ENCODE results near the gene SLC6A7. TPM values are rescaled to one million over a fixed set of nuclear protein-coding genes. Genes with fewer than 3 reads are reported as not detected.
A peak's percentile ranks its signal among the peaks of the same experiment; 100 is the strongest.

Gene SLC6A7
- total RNA-seq, 1 experiment from 2014 or later = 0.04 TPM

- TF ChIP-seq, protein P1, sequence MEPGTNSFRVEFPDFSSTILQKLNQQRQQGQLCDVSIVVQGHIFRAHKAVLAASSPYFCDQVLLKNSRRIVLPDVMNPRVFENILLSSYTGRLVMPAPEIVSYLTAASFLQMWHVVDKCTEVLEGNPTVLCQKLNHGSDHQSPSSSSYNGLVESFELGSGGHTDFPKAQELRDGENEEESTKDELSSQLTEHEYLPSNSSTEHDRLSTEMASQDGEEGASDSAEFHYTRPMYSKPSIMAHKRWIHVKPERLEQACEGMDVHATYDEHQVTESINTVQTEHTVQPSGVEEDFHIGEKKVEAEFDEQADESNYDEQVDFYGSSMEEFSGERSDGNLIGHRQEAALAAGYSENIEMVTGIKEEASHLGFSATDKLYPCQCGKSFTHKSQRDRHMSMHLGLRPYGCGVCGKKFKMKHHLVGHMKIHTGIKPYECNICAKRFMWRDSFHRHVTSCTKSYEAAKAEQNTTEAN (CRISPR knock-in tag; IDR thresholded peaks at IDR 0.05) = no peak
- TF ChIP-seq NFYB (CRISPR knock-in tag; conservative IDR thresholded peaks at IDR 0.05; ENCODE audit: low read depth) (no peak), ZNF317 (CRISPR knock-in tag; IDR thresholded peaks at IDR 0.05; ENCODE audit: borderline replicate concordance, low read depth) (no peak), JUN (CRISPR knock-in tag; IDR thresholded peaks at IDR 0.05) (no peak), FOXP1 (CRISPR knock-in tag; IDR thresholded peaks at IDR 0.05; ENCODE audit: borderline replicate concordance) (no peak), ZBTB21 (CRISPR knock-in tag; IDR thresholded peaks at IDR 0.05; ENCODE audit: borderline replicate concordance) (no peak)
- no peak overlapping the region for H3K27ac Mint-ChIP-seq
- ATAC-seq (no peak), DNase-seq (ENCODE audit: low spot score) (no peak)
- H3K9me3 Mint-ChIP-seq = no peaks in the 10 kb centered on the region
- H3K36me3 Mint-ChIP-seq = no peaks in the 10 kb centered on the region
- ChIA-PET POLR2A (no interaction called here), CTCF (no interaction called here)
- H3K27me3 Mint-ChIP-seq (ENCODE audit: low read depth) = no peaks in the 10 kb centered on the region
- no peaks in the 10 kb centered on the region for H3K4me1 Mint-ChIP-seq
- no peak overlapping the region for H3K4me3 Mint-ChIP-seq
Observed at GRCh38 chr5:150238646-150239045, 48.8 kb downstream of the SLC6A7 start.

DNA sequence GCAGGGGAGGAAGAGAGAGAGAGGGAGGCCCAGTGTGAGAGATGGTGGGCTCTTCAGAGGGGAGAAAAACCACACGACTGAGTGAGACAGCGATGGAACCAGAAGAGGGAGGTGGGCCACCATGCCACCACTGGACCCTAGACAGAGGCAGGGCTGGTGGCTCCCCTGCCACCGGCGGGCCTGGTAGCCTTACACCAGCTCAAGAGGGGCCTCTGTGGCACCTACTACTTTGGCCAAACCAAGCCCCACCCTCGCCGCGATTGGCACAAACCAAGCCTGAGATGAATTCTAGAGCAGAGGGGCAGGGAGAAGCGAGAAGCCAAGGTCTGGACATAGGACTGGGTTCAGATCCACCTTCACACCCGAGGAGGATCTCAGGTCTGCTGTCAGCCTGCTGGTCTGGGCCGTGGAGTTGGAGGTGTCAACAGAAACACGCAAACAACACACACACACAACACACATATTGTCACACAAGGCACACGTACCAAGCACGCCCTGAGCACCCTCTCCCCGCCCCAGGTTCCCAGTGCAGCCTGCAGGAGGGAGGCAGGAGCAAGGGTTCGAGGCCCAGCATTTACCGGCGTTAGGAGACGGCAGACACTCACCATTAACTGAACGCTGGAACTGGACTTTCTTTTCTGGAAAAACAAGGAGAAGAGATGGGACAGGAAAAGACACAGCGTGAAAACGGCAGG lies 49.4 kb downstream of the SLC6A7 start:
- DNase-seq (ENCODE audit: low spot score) (no peak), ATAC-seq (no peak)
- Mint-ChIP-seq H3K4me3 (no peak overlapping the region), H3K27ac (no peak overlapping the region), H3K36me3 (no peaks in the 10 kb centered on the region), H3K4me1 (no peaks in the 10 kb centered on the region), H3K27me3 (ENCODE audit: low read depth) (no peaks in the 10 kb centered on the region), H3K9me3 (no peaks in the 10 kb centered on the region)
- TF ChIP-seq ZNF317 (CRISPR knock-in tag; IDR thresholded peaks at IDR 0.05; ENCODE audit: borderline replicate concordance, low read depth) (peak; percentile 64; the same call in 1 of the 2 replicates), FOXJ3 (CRISPR knock-in tag; IDR thresholded peaks at IDR 0.05; ENCODE audit: borderline replicate concordance) (no peak)
- ChIA-PET CTCF (no interaction called here), POLR2A (no interaction called here)

DNA sequence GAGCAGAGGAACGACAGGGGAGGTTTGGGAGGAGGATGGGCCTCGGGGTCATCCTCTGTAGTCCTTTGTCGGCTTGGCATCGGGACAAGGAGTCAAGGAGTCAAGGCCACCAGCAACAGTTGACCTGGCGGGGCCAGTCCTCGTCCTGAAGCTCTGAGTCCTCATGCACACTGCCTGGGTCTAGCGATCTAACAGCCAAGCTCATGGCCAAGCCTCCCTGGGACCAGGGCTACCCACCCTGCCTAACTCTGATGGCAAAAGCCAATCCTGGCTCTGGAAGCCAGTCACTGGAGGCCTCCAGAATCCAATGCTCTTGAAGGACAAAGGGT lies 49.9 kb downstream of the SLC6A7 start:
- ChIA-PET CTCF (no interaction called here), POLR2A (no interaction called here)
- Mint-ChIP-seq H3K36me3 (no peaks in the 10 kb centered on the region), H3K27me3 (ENCODE audit: low read depth) (no peaks in the 10 kb centered on the region), H3K9me3 (no peaks in the 10 kb centered on the region), H3K27ac (no peak overlapping the region), H3K4me1 (no peaks in the 10 kb centered on the region), H3K4me3 (no peak overlapping the region)
- no peak for ATAC-seq
- no peak for DNase-seq (ENCODE audit: low spot score)
- TF ChIP-seq CBFB (CRISPR knock-in tag; IDR thresholded peaks at IDR 0.05; ENCODE audit: low read depth) (no peak), ZNF121 (CRISPR knock-in tag; IDR thresholded peaks at IDR 0.05) (no peak), SOX15 (CRISPR knock-in tag; IDR thresholded peaks at IDR 0.05) (no peak), ZNF396 (CRISPR knock-in tag; IDR thresholded peaks at IDR 0.05; ENCODE audit: borderline replicate concordance) (no peak), ZNF423 (CRISPR knock-in tag; IDR thresholded peaks at IDR 0.05) (no peak), KAT7 (CRISPR knock-in tag; IDR thresholded peaks at IDR 0.05; ENCODE audit: borderline replicate concordance) (no peak), SMAD3 (CRISPR knock-in tag; IDR thresholded peaks at IDR 0.05; ENCODE audit: borderline replicate concordance) (no peak), PRRX2 (CRISPR knock-in tag; IDR thresholded peaks at IDR 0.05) (no peak), FOXP1 (CRISPR knock-in tag; IDR thresholded peaks at IDR 0.05; ENCODE audit: borderline replicate concordance) (no peak), TP53 (CRISPR knock-in tag; IDR thresholded peaks at IDR 0.05) (no peak), ETV6 (CRISPR knock-in tag; IDR thresholded peaks at IDR 0.05) (no peak), NFYB (CRISPR knock-in tag; conservative IDR thresholded peaks at IDR 0.05; ENCODE audit: low read depth) (no peak)
- TF ChIP-seq, protein P1 (CRISPR knock-in tag; IDR thresholded peaks at IDR 0.05) = no peak
- TF ChIP-seq, protein P2, sequence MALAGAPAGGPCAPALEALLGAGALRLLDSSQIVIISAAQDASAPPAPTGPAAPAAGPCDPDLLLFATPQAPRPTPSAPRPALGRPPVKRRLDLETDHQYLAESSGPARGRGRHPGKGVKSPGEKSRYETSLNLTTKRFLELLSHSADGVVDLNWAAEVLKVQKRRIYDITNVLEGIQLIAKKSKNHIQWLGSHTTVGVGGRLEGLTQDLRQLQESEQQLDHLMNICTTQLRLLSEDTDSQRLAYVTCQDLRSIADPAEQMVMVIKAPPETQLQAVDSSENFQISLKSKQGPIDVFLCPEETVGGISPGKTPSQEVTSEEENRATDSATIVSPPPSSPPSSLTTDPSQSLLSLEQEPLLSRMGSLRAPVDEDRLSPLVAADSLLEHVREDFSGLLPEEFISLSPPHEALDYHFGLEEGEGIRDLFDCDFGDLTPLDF (CRISPR knock-in tag; IDR thresholded peaks at IDR 0.05) = no peak
- TF ChIP-seq, protein P3, sequence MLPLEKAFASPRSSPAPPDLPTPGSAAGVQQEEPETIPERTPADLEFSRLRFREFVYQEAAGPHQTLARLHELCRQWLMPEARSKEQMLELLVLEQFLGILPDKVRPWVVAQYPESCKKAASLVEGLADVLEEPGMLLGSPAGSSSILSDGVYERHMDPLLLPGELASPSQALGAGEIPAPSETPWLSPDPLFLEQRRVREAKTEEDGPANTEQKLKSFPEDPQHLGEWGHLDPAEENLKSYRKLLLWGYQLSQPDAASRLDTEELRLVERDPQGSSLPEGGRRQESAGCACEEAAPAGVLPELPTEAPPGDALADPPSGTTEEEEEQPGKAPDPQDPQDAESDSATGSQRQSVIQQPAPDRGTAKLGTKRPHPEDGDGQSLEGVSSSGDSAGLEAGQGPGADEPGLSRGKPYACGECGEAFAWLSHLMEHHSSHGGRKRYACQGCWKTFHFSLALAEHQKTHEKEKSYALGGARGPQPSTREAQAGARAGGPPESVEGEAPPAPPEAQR (CRISPR knock-in tag; IDR thresholded peaks at IDR 0.05) = no peak
- TF ChIP-seq, protein P4, sequence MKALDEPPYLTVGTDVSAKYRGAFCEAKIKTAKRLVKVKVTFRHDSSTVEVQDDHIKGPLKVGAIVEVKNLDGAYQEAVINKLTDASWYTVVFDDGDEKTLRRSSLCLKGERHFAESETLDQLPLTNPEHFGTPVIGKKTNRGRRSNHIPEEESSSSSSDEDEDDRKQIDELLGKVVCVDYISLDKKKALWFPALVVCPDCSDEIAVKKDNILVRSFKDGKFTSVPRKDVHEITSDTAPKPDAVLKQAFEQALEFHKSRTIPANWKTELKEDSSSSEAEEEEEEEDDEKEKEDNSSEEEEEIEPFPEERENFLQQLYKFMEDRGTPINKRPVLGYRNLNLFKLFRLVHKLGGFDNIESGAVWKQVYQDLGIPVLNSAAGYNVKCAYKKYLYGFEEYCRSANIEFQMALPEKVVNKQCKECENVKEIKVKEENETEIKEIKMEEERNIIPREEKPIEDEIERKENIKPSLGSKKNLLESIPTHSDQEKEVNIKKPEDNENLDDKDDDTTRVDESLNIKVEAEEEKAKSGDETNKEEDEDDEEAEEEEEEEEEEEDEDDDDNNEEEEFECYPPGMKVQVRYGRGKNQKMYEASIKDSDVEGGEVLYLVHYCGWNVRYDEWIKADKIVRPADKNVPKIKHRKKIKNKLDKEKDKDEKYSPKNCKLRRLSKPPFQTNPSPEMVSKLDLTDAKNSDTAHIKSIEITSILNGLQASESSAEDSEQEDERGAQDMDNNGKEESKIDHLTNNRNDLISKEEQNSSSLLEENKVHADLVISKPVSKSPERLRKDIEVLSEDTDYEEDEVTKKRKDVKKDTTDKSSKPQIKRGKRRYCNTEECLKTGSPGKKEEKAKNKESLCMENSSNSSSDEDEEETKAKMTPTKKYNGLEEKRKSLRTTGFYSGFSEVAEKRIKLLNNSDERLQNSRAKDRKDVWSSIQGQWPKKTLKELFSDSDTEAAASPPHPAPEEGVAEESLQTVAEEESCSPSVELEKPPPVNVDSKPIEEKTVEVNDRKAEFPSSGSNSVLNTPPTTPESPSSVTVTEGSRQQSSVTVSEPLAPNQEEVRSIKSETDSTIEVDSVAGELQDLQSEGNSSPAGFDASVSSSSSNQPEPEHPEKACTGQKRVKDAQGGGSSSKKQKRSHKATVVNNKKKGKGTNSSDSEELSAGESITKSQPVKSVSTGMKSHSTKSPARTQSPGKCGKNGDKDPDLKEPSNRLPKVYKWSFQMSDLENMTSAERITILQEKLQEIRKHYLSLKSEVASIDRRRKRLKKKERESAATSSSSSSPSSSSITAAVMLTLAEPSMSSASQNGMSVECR (CRISPR knock-in tag; IDR thresholded peaks at IDR 0.05; ENCODE audit: borderline replicate concordance) = no peak
- TF ChIP-seq, protein P5, sequence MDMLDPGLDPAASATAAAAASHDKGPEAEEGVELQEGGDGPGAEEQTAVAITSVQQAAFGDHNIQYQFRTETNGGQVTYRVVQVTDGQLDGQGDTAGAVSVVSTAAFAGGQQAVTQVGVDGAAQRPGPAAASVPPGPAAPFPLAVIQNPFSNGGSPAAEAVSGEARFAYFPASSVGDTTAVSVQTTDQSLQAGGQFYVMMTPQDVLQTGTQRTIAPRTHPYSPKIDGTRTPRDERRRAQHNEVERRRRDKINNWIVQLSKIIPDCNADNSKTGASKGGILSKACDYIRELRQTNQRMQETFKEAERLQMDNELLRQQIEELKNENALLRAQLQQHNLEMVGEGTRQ (CRISPR knock-in tag; IDR thresholded peaks at IDR 0.05) = no peak

Measured in WTC11 (cell line).